Stimulated activated CD8-positive, alpha-beta memory T cell treated with anti-CD3 and anti-CD28 coated beads, Interleukin-4, amount 100 ng/mL, for 1 hour (primary cell): ENCODE data around the gene FARS2.

Experiments
- DNase-seq, 2 donors: peaks; one replicate each; pipeline ENCODE4 v3.0.0-alpha.2; 2020; ENCODE audit warnings: low read depth in 2 of 2, low spot score in 1 of 2

FARS2 gene

DNA sequence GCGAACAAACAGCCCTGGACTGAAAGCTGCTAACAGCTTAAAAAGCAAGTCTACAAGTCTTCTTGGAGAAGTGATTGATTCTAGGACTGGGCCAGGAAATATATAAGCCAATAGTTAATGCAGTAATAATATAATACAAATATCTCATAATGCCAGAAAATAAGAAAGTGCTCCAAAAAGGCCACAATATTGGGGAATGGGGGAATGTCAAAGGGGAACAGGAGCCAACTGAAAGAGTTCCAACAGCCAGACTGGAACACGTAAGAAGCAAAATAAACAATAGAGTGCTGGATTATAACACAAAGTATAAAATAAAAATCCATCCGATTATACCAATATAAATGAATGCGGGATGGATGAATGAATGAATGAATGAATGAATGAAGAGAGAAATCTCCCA lies 449.6 kb downstream of the FARS2 start:
- no peak for DNase-seq

DNA sequence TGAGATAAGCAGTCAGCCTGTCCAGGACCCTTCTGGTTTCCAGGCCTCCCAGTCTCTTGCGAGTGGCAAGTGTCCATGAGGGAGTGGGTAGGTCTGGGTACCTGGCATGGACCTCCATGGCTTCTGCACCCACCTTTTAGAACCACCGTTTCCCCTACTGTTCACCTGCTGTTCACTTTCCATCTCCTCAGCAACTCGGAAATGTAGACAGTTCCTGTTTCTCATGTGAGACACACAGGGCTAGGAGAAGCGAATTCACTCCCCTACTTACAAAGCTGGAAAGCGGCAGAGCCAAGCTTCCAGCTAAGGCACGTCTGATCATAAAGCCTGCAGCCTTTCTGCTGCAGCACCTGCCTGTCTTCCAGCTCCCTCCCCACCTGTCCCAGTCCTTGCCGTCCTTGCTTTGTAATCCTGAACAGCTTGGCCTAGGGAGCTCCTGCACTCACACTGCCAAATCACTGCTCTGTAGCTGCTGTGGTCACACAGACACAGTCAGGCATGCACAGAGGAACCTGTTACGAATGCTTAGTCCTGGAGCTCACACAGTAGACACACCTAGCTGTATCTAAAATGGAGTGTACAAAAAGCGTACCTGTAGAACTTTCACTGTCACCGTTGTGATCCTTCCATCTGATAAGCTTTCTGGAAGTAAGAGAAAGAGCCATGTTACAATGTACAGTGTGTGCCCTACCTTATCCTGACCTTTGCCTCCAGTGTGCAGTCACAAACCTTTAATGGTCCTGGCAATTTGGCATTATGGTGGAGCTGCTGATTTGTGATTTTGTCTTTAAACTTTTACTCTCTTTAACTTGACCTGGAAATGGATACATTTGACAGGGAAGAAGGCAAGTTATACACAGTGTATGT lies 451.3 kb downstream of the FARS2 start:
- DNase-seq = no peak

DNA sequence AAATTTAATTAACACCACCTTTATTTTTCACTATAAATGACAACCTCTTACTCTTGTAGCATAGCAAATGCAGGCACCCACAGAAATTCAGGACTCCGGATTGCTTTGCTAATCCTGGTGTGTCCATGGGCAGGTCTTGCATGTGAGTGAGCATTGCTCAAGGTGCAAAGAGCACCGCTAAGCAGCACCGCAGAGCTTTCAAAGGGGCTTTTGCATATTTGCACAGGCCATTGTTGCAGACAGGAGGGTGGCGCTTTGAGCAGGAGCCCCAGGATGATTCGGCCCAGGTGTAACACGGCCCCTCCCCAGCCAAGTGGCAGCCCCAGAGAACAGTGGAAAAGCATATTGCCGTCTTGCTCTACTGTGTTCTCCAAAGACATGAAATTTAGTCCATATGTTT lies 452.2 kb downstream of the FARS2 start:
- DNase-seq = no peak

DNA sequence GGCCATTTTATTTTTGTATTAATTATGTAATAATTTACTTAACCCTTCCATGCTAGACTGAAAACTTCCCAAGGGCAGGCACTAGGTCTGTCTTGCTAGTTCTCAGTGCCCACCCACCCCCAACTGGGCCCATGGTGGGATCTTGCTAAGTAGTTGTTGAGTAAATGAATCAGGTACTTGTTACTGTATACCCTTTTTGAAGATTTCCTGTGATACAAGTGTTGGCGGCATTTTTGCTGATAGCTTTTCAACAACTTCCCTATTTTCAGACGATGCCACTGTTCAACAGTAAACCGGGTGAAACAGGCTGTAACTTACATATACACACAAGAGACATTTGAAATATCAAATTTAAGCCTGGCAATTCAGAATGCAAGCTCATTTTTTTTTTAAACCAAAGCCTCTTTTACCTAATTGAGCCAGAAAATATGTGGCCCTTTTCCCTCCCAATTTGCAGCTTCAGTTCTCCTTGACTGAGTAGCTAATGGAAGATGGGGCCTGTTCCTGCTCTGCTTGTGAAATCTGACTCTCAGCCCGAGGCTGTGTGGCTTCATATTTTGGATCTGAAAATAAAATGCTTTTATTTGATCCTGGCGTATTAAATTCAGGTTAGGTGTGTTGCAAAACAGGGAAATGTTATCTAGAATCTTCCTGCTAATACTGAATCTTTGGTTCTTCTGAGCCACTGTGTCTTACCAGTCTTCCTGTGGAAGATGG lies 457.1 kb downstream of the FARS2 start:
- DNase-seq = no peak

DNA sequence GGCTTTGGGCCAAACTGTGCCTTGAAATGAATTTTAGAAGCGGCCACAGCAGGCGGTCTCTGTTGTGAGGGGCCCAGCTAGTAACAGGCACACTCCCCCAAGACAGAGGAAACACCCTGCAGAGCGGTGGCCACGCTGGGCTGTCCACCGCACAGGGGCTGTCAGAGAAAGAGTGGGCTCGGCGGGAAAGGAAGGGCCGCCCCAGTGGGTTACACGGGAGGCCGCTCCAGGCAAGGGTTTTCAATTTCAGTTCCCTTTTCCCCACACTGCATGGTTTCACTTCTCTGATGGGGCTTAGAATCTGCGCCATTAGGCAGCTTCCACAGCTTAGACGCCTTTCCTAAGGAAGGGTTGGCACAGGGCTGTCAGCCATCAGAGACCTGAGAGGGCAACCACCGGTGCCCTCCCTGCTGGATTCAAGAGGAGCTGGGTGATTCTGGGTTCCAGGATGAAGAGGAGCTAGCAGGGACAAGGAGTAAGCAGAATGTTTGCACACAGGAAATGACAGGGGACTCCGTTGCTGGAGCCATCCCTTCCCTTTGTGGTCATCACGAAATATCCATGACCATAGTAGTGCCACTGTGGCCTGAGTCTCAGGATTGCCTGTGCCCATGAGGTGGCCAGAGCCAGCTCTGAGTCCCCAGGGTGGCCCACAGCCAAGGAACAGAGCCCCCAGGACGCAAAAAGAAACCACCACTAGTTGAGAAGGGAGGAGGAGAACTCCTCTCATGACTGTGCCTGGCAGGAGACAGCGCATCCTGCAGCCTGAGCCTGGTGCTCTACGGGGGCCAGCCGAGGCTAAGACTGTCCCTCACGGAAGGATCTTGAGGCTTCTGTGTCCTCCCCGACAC lies 462.8 kb downstream of the FARS2 start:
- DNase-seq = no peak

DNA sequence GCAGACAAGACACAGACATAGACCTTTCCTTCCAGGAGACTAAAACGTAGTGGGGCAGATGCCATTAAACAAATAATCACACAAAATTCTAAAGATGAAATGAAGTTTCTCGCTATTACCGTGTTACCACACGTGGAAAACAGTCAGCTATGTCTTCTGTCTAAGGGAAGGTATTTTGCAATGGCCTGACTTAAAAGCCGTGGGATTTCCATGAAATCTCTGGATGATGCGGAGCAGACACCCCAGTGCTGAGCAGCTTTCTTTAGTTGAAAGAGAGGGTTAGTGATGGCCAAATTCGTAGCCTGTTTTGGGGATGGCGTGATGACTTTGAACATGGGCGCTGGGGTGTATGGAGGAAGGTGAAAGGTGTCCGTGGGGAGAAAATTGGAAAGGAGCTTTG lies 463.6 kb downstream of the FARS2 start:
- DNase-seq = no peak

DNA sequence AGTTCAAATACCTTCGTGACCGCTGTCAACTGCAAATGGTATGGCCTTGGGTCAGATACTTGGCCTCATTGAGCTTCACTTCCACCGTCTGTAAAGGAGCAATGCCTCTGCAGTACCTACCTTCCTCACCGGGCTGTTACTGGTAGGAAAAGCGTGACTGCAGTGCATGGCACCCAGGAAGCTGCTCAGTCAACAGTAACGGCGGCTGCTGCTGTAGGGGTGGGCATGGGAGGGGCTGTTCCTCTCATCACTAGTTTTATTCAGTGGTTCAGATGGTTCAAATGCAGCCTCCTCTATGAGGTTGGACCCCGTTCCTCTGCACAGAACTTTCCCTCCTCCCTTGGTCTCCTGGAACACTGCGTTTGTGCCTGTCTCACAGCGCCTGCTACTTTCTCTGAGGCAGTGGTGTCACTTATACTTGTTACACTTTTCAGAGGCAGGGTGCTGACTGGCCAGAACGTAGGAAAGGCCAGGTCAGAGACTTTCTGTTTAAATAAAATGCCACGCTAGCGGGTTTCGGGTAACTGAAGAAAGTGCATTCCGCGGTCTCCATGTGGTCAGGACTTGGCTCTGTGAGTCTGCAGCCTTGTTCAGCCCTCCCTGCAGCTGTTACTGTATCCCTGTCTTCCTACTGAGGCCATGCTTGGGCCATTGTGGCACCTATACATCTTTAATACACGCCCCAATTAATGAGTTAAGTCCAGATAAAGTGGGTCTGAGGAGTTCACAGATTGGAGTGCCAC lies 465.8 kb downstream of the FARS2 start:
- no peak for DNase-seq

DNA sequence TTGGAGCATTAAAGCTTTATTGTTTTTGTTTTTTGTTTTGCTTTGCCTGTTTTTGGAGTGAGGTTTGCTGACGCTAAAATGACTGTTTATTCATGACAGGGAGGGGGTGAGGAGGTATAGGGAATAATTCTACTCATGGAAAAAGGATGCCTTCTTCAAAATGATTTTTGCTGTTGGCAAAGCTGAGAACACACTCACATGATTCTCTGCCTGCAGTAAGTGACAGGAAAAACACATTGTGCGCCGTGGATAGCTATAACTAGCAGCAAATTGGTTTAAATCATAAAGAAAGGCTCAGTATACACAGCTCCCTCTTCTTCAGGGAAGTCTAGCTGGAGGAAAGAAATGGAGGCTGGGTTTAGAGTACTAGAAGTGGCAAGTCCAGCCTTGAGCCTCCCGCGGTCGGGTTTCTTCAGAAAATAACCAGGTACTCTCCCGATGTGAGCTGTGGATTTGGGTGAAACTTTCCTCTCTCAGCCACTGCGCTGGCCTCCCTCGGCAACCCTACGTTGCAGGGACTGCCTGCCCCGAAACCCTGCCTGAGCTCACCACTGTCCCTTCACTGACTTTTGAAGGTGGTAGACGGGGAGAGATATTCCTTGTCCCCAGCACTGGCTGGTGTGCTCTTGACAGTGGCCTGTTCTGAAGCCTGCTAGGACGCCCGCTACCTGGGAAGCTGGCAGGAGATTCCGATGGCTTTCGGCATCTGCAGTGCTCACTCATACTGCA lies 467.2 kb downstream of the FARS2 start:
- DNase-seq = no peak

DNA sequence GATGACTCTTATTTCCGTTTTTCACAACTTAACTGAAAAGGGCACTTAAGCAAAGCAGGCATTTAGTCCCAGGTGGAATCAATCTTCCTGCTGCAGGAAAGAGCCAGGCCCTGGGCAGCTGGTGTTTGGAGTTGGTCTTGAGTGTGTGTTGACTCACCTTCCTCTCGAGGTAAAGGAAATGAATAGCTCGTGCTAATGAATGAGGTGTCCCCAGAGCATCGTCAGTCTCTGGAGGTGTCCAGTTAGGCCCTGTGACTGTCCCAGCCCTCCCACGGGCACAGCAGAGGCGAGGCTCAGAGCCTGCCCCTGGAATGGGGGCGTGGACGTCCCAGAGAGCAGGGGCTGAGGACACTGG lies 467.7 kb downstream of the FARS2 start:
- DNase-seq = no peak

DNA sequence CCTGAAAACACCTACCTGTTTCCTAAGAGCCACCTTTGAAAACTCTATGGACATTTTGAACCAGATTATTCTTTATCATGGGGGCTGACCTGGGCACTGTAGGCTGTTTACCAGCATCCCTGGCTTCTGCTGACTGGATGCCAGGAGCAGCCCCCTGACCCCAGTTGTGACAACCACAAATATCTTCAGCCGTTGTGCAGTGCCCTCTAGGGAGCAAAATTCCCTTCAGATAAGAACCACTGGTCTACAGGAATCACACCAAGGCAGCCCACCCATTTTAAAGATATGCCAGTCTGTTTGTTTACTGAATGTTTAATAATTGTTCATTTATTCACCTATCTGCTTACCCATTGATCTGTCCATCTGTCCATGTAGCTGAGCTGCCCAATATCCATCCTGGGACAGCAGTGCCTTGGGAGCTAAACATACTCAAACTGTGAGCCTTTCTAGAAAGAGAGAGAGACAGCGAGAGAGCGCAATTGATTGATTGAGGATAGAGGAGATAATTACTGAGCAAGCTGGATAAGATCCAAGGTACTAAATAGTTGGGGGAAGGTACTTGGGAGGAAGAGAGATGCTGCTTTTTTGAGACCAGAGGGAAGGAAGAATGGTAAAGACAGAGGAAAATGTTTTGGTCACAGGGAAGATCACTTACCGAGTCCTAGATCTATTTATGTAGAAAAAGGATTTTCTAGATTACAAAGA lies 468.7 kb downstream of the FARS2 start:
- no peak for DNase-seq

DNA sequence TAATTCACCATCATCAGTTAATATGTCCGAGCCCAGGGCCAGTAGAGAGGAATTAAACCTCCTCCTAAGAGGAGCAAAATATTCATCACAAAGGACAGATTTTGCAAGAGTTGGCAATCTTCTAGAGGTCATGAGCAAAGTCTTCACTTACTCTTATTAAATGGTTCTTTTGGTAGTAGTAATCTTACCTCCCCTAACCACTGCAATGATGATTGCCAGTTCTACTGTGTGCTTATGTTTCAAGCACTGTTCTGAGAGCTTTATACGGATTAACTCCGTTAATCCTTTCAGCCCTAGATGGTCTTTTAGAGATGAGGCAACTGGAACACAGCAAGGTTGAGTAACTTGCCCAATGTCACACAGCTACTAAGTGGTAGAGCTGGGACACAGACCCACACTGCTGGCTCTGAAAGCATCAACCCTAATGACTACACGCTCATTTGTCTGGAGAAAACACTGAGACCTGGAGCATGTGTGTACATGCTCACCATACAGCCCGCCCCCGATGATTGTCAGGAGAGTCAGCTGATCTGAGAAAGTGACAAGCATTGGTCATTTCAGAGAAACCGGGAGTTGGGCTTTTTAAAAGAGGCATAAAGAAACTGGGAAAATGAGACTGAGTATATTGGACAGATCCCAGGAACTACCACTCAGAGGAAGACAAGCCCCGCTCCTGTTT lies 469.4 kb downstream of the FARS2 start:
- no peak for DNase-seq

DNA sequence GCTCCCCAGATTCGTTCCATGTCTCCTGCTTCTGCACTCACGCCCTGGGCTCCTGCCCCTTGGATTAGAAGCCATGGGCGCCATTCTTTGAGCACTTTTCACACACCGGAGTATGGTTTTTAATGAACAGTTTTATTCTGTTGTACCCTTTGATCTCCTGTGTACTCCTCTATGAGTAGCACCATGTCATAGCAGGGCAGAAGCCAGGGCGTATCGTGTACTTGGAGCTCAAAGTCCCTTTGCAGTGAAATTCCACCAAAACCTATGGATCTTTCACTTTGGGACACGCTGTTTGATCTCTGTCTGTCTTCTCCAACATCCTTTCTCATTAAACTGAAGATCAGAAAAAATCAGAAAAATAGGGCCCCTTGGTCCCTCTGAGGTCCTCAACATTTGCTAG lies 470.1 kb downstream of the FARS2 start:
- no peak for DNase-seq

DNA sequence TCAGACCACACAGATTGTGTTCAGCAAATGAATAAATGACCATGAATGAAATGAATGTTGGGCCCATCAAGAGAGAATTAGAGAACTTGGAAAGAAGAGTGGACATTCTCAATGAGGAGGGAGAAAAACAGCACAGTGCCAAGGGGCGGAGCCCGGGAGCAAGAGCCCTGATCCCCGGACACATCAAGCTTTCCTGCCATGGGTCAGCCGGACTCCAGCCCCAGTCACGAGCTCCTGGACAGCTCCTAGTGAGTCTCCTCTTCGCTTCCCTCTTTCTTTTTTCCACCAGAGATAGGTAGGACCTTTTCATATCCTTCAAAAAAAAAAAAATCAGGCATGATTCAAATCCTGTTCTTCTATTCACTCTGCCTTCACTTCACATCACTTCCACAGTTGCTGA lies 471.2 kb downstream of the FARS2 start:
- DNase-seq = no peak

DNA sequence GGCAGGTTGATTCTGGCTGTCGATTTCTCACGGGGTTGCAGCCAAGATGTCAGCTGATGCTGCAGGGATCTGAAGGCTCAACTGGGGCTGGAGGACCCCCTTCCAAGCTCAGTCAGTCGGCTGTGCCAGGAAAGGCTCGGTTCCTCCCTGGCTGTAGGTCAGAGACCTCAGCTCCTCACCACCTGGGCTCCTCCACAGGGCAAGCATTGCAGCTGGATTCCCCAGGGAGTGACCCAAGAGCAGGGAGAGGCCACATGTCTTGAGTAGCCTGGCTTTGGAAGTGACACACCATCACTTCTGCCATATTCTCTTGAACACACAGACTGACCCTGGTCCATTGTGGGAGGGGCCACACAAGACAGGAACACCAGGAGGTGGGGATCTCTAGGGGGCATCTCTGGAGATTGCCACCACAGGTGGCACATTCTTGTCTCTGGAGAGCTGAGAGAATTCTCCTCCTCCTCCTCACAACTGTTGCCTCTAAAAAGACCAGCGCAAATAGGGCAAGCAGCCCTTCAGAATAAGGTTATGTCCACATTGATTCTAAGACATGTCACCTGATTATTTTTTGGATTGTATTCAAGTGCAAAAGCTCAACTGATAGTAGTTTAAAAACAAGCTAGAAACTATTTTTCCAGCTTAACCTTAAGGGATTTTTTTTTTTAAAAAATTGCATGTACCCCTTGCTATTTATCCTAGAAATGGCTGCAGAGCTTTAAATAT lies 474.9 kb downstream of the FARS2 start:
- no peak for DNase-seq

DNA sequence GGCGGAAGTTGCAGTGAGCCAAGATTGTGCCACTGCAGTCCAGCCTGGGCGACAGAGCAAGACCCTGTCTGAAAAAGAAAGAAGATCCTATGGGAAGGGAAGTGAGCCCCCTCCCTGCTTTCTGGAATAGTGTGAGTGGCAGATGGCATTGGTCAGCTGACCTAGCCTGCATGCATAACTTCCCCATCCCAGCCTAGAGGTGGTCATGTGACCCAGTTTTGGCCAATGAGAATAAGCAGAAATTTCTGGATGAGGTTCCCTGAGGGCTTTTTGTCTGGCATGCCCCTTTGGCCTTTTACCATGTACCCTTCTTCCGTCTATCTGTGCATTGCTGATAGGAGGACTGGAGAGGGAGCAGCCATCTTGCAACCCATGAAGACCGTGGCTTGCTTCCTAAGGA lies 476.1 kb downstream of the FARS2 start:
- no peak for DNase-seq

DNA sequence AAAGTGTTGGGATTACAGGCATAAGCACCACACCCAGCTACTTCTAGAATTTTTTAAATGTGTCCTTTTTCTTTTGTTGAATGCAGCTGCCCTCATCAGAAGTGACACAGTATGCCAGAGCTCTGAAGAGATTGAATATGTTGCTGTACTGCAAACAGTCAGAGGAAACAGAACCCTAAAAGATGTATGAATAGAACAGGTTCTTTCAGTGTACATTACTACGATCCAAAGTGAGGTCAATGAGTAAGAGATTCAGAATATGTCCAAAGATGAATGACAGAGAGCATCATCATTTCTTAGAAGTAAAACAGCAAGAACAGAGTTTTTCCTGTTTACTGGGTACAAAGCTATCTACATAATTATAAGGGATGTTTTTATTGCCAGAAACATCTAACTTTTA lies 476.9 kb downstream of the FARS2 start:
- DNase-seq = no peak

DNA sequence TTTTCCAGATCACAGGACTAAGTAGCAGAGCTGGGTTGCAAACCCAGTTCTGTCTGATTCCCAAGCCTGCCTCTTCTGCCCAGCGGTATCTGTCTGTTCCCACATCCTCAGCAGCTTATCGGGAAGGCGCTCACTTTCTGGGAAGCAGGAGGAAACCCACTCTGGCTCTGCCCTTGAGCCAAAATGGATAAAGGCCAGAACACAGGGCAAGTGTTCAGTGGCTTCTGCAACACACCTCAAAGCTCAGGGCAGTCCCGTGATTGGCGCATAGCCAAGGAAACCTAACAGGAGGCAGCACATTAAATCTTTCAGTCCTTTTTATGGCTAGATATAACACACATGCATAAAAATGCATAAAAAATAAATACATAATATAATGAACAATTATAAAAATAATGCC lies 483.2 kb downstream of the FARS2 start:
- DNase-seq = no peak

DNA sequence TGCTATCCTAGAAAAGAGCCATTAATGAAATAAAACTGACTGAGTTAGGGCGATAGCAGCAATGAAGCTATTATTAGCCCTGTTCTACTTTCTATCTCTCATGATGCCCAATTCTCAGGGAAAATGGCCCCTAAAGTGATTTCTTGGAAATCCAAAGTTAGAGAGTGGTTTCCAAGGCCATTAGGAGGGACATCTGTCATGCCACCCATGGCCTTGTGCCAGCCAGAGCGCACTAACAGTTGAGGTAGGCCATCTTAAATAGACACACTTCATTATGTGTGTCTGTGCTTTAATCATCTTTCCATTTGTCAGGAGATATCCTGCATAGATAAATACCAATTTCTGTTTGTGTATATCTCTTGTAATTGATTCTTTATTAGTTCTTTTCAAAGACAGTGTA lies 483.8 kb downstream of the FARS2 start:
- no peak for DNase-seq
